Suprapubic skin (tissue), 4 donors: ENCODE data around the gene AUTS2. TPM values are rescaled to one million over a fixed set of nuclear protein-coding genes. Genes with fewer than 3 reads are reported as not detected.

Source experiments
- DNase-seq, 2 donors: peaks; one replicate each; pipeline ENCODE4 v3.0.0-alpha.2; 2019; ENCODE audit warnings: low spot score in 2 of 2
- H3K27ac ChIP-seq: fragments of 200-600 bp; sonication (generic); one replicate; pipeline ENCODE4 v1.5.1; 2019
- H3K27me3 ChIP-seq: fragments of 200-600 bp; sonication (generic); one replicate; pipeline ENCODE4 v1.5.1; 2019
- H3K36me3 ChIP-seq: fragments of 200-600 bp; sonication (generic); one replicate; pipeline ENCODE4 v1.5.1; 2019
- H3K4me1 ChIP-seq: fragments of 200-600 bp; sonication (generic); one replicate; pipeline ENCODE4 v1.5.1; 2019
- H3K4me3 ChIP-seq: fragments of 200-600 bp; sonication (generic); one replicate; pipeline ENCODE4 v1.5.1; 2019; ENCODE audit warnings: mild to moderate bottlenecking
- H3K9me3 ChIP-seq: fragments of 200-600 bp; sonication (generic); one replicate; pipeline ENCODE4 v1.5.1; 2019
- EP300 ChIP-seq: sonication (generic); formaldehyde crosslinking; IDR thresholded peaks from one replicate; pipeline ENCODE4 v1.6.1; 2017; ENCODE audit warnings: antibody characterized with exemption
- POLR2A ChIP-seq, 2 donors: fragments of 450-650 bp; IDR thresholded peaks; one replicate each; pipeline ENCODE4 v1.6.1; 2017; ENCODE audit warnings: antibody characterized with exemption in 2 of 2, mild to moderate bottlenecking in 2 of 2, moderate library complexity in 2 of 2
- POLR2AphosphoS5 ChIP-seq, 3 donors: sonication (generic); formaldehyde crosslinking; IDR thresholded peaks; one replicate each; pipeline ENCODE4 v1.6.1; 2017; ENCODE audit warnings: antibody characterized with exemption in 3 of 3
- WGBS: methylation state at CpG from one replicate; pipeline ENCODE4 v1.1.5; 2018; 5-methylcytosine and 5-hydroxymethylcytosine counted together
- total RNA-seq, 4 donors: library from RNA; depleted of rRNA; stranded (reverse); fragments of >200 nt; gene quantifications; one replicate each; pipeline ENCODE4 v1.1.0, GENCODE V29; 2016
- TF ChIP-seq, protein P1 (sequence below), 2 donors: fragments of 200-600 bp in 1 of 2; fragments of 450-650 bp in 1 of 2; sonication (generic) in 1 of 2; IDR thresholded peaks; one replicate each; pipeline ENCODE4 v1.5.1; 2016 to 2019; ENCODE audit warnings: antibody characterized with exemption in 2 of 2, mild to moderate bottlenecking in 1 of 2, moderate library complexity in 1 of 2

The AUTS2 gene
- total RNA-seq, 4 donors from 2014 or later, result 31.0 to 102 (median 56.4) TPM

GRCh38 chr7:69723663-69724062, 125.4 kb downstream of the AUTS2 start:
- Histone ChIP-seq H3K9me3 (no peaks in the 10 kb centered on the region), H3K27ac (no peak overlapping the region), H3K4me3 (no peak overlapping the region), H3K4me1 (peaks cover 24% of the 10 kb centered on the region), H3K27me3 (no peaks in the 10 kb centered on the region), H3K36me3 (no peaks in the 10 kb centered on the region)
- TF ChIP-seq EP300 (no peak), POLR2A (IDR thresholded peaks at IDR 0.05) (no peak), POLR2AphosphoS5 (IDR thresholded peaks at IDR 0.05) (no peak)
- TF ChIP-seq, protein P1, sequence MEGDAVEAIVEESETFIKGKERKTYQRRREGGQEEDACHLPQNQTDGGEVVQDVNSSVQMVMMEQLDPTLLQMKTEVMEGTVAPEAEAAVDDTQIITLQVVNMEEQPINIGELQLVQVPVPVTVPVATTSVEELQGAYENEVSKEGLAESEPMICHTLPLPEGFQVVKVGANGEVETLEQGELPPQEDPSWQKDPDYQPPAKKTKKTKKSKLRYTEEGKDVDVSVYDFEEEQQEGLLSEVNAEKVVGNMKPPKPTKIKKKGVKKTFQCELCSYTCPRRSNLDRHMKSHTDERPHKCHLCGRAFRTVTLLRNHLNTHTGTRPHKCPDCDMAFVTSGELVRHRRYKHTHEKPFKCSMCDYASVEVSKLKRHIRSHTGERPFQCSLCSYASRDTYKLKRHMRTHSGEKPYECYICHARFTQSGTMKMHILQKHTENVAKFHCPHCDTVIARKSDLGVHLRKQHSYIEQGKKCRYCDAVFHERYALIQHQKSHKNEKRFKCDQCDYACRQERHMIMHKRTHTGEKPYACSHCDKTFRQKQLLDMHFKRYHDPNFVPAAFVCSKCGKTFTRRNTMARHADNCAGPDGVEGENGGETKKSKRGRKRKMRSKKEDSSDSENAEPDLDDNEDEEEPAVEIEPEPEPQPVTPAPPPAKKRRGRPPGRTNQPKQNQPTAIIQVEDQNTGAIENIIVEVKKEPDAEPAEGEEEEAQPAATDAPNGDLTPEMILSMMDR (IDR thresholded peaks at IDR 0.05), result no peak
- no peak for DNase-seq
- 57% methylated on average over 1 of the region's 1 CpG for WGBS

DNA sequence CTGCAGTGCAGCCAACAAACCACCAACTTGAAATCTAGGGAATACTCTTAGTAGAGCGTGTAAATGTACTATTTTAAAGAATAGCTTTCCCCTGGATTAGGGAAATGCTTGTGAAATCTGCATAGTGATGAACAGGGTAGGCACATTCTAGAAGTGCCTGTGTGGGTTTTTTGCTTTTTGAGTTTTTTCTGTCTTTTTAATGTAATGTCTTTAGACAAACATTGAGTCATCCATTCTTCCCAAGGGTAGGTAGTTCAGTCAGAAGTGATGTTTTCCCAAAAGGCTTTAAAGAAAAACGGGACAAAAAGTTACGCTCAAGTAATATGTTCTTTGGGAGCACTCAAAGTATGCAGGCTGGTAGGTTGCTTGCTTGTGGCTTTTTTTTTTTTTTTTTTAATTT, 130.0 kb downstream of the AUTS2 start:
- Histone ChIP-seq H3K9me3 (no peaks in the 10 kb centered on the region), H3K27ac (no peak overlapping the region), H3K36me3 (no peaks in the 10 kb centered on the region), H3K4me1 (peaks cover 6% of the 10 kb centered on the region), H3K4me3 (no peak overlapping the region), H3K27me3 (no peaks in the 10 kb centered on the region)
- 84% methylated on average over 3 of the region's 3 CpGs for WGBS
- no peak for DNase-seq
- TF ChIP-seq EP300 (no peak), POLR2AphosphoS5 (IDR thresholded peaks at IDR 0.05) (no peak), POLR2A (IDR thresholded peaks at IDR 0.05) (no peak)
- TF ChIP-seq, protein P1 (IDR thresholded peaks at IDR 0.05), result no peak

DNA sequence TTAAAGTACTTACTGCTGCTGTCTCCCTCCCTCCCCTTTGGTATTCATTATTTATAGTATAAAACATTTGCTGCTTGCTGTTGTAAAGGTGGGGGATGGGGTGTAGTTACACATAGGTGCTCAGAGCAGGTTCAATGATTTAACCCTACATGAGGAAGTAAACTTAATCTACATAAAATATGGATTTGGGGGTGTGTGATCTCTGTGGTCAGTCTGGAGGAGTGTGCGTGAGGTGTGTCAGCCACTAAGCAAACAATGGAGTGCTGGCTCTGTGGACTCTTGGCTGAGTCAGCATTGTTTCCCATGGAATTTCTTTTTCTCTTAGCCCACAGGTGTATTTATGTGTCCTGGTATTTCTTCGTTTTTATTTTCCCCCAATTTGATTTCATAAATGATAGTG, 133.9 kb downstream of the AUTS2 start:
- no peak overlapping the region for H3K4me3 ChIP-seq
- TF ChIP-seq POLR2A (IDR thresholded peaks at IDR 0.05) (no peak), EP300 (no peak), POLR2AphosphoS5 (IDR thresholded peaks at IDR 0.05) (no peak)
- TF ChIP-seq, protein P1 (IDR thresholded peaks at IDR 0.05), result no peak
- no peak overlapping the region for H3K27ac ChIP-seq
- H3K36me3 ChIP-seq, result no peaks in the 10 kb centered on the region
- no peaks in the 10 kb centered on the region for H3K27me3 ChIP-seq
- no peak for DNase-seq
- 84% methylated on average over 2 of the region's 2 CpGs for WGBS
- no peaks in the 10 kb centered on the region for H3K9me3 ChIP-seq
- H3K4me1 ChIP-seq, result no peaks in the 10 kb centered on the region

DNA sequence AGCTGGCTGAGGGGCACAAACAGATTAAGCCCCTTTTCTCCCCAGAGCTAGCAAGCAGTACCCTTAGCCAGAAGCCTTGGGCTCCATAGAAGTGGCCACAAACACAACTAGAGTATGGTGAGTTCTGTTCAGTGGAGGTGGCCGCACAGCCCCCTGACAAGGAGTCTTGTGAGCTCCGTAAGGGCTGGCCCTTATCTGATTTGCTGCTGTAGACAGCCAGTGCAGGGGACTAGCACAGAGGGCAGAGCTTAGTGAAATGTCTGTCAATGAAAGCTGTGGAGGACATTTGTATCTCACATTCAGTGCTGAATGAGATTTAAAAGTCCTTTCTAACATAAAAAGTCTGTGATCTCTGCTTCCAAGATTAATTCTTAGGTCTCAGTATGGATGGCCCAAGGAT, 137.3 kb downstream of the AUTS2 start:
- no peak for DNase-seq
- Histone ChIP-seq H3K27ac (no peak overlapping the region), H3K4me1 (peaks cover 27% of the 10 kb centered on the region), H3K36me3 (no peaks in the 10 kb centered on the region), H3K4me3 (no peak overlapping the region), H3K9me3 (no peaks in the 10 kb centered on the region), H3K27me3 (no peaks in the 10 kb centered on the region)
- 75% methylated on average over 2 of the region's 2 CpGs for WGBS
- TF ChIP-seq, protein P1 (IDR thresholded peaks at IDR 0.05), result no peak
- TF ChIP-seq EP300 (no peak), POLR2A (IDR thresholded peaks at IDR 0.05) (no peak), POLR2AphosphoS5 (IDR thresholded peaks at IDR 0.05) (no peak)

DNA sequence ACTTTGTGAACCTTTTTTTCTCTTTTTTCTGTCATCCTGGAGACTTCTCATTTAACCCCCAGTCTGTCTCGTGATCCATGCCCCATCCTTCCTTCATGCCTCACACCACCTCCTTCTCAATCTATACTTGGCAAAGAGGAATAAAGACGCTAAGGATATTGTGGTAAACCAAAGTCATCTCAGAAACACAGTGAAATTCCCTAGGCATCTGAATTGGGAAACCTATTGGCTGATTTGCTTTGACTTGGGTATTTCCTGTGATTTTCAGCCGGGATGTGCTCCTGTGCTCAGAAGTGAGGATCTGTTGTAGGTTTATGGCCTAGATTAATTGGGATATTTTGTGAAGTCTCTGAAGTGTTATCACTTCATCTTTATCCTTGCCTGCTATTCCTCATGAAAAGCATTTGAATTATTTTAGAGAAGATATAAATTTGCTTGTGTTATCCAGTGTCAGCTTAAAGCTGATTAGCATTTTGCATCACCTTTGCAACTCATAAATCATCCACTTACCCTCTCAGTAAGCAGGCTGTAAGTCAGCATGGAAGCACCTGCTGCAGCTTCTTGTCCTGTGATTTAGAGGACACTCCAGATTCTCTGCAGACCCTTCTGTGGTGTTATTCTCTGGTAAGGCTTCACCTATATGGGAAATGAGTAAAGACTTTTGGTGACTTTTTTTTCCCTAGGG, 138.0 kb downstream of the AUTS2 start:
- DNase-seq, result no peak
- no peaks in the 10 kb centered on the region for H3K36me3 ChIP-seq
- no peak overlapping the region for H3K27ac ChIP-seq
- 81% methylated on average over 3 of the region's 3 CpGs for WGBS
- no peak overlapping the region for H3K4me3 ChIP-seq
- H3K4me1 ChIP-seq, result peaks cover 30% of the 10 kb centered on the region
- H3K27me3 ChIP-seq, result no peaks in the 10 kb centered on the region
- no peak for TF ChIP-seq POLR2AphosphoS5 (IDR thresholded peaks at IDR 0.05)
- no peak for TF ChIP-seq EP300
- TF ChIP-seq POLR2A (IDR thresholded peaks at IDR 0.05), result no peak
- TF ChIP-seq, protein P1 (IDR thresholded peaks at IDR 0.05), result no peak
- no peaks in the 10 kb centered on the region for H3K9me3 ChIP-seq
